Smooth muscle cell (in vitro differentiated cells): ENCODE data around the gene RIMS1. TPM values are rescaled to one million over a fixed set of nuclear protein-coding genes. Genes with fewer than 3 reads are reported as not detected.

Experiments used
- DNase-seq: peaks from one replicate; lab custom pipeline; 2025; ENCODE audit not compliant: unreplicated experiment; lab: John Stamatoyannopoulos, UW
- H2AFZ ChIP-seq: fragments of 200-600 bp; sonication (generic); 2 replicates; pipeline ENCODE4 v1.6.0; 2016; ENCODE audit warnings: antibody characterized with exemption, low read depth, mild to moderate bottlenecking
- H3F3A ChIP-seq: fragments of 200-600 bp; sonication (generic); 2 replicates; pipeline ENCODE4 v1.6.0; 2017; ENCODE audit warnings: antibody characterized with exemption, low read depth
- H3K27ac ChIP-seq: fragments of 200-600 bp; sonication (generic); 2 replicates; pipeline ENCODE4 v1.5.1; 2016; ENCODE audit warnings: low read depth, mild to moderate bottlenecking
- H3K27me3 ChIP-seq: fragments of 200-600 bp; sonication (generic); 2 replicates; pipeline ENCODE4 v1.6.1; 2016; ENCODE audit warnings: low read depth, mild to moderate bottlenecking
- H3K36me3 ChIP-seq: fragments of 200-600 bp; sonication (generic); 2 replicates; pipeline ENCODE4 v1.5.1; 2016; ENCODE audit warnings: low read depth
- H3K4me1 ChIP-seq: fragments of 200-600 bp; sonication (generic); 2 replicates; pipeline ENCODE4 v1.5.1; 2016; ENCODE audit warnings: low read depth
- H3K4me2 ChIP-seq: fragments of 200-600 bp; sonication (generic); 2 replicates; pipeline ENCODE4 v1.6.0; 2016; ENCODE audit warnings: mild to moderate bottlenecking
- H3K4me3 ChIP-seq: fragments of 200-600 bp; sonication (generic); 2 replicates; pipeline ENCODE4 v1.5.1; 2016; ENCODE audit warnings: mild to moderate bottlenecking
- H3K79me2 ChIP-seq: fragments of 200-600 bp; sonication (generic); 2 replicates; pipeline ENCODE4 v1.6.0; 2016; ENCODE audit warnings: low read depth, mild to moderate bottlenecking
- H3K9ac ChIP-seq: fragments of 200-600 bp; sonication (generic); 2 replicates; pipeline ENCODE4 v1.6.0; 2016; ENCODE audit warnings: low read depth
- H3K9me3 ChIP-seq: fragments of 200-600 bp; sonication (generic); replicated peaks from 2 replicates; pipeline ENCODE4 v1.5.1; 2016; ENCODE audit warnings: low read depth
- H4K20me1 ChIP-seq: fragments of 200-600 bp; sonication (generic); 2 replicates; pipeline ENCODE4 v1.6.0; 2016; ENCODE audit warnings: low read depth
- WGBS: methylation state at CpG from one replicate; pipeline ENCODE4 v1.1.7; 2016; ENCODE audit warnings: low lambda C conversion rate; 5-methylcytosine and 5-hydroxymethylcytosine counted together
- polyA plus RNA-seq: library from polyadenylated mRNA; unstranded; fragments of >200 nt; fragmentation: Nextera tagmentation; extraction: Ambion mirVana; gene quantifications from 2 replicates; pipeline ENCODE4 v1.2.1, GENCODE V29; 2016
- total RNA-seq: library from RNA; depleted of rRNA; stranded (reverse); fragments of >200 nt; gene quantifications from 2 replicates; pipeline ENCODE4 v1.2.3, GENCODE V29; 2014
- TF ChIP-seq, protein P1 (sequence below): fragments of 200-600 bp; sonication (generic); IDR thresholded peaks from 2 replicates; pipeline ENCODE4 v1.5.1; 2017; ENCODE audit warnings: borderline replicate concordance, mild to moderate bottlenecking, antibody characterized with exemption; ENCODE audit not compliant: insufficient read depth, poor library complexity, severe bottlenecking

Gene RIMS1
- total and polyA plus RNA-seq, 2 experiments from 2014 or later, result 0.73 to 2.2 TPM

DNA sequence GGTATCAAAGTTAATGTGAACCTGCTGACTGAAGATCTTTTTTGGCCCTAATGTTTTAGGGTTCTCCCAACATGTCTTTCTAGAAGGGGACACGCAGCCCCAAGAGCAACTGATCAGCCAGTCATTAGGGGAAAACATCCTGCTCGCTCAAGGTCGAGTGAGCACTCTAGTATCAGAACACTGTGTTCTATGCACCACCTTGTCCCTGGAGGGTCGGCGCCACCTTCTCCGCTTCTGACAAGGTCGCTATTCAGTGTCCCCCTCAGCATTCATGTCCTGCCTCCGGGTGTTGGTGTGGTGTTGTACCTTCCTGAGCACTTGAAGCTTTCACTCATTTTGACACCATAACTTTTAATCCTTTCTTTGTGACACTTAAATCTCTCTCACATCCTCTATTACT is 404.3 kb downstream of the RIMS1 start:
- Histone ChIP-seq H3K36me3 (no peaks in the 10 kb centered on the region), H3K9me3 (no peaks in the 10 kb centered on the region), H3K79me2 (no peaks in the 10 kb centered on the region), H3K9ac (no peak overlapping the region), H3K27me3 (no peaks in the 10 kb centered on the region), H2AFZ (no peak overlapping the region), H3K4me1 (no peaks in the 10 kb centered on the region), H3K4me2 (no peak overlapping the region), H3K4me3 (no peak overlapping the region), H3K27ac (no peak overlapping the region), H4K20me1 (no peaks in the 10 kb centered on the region), H3F3A (no peaks in the 10 kb centered on the region)
- no peak for DNase-seq
- TF ChIP-seq, protein P1, sequence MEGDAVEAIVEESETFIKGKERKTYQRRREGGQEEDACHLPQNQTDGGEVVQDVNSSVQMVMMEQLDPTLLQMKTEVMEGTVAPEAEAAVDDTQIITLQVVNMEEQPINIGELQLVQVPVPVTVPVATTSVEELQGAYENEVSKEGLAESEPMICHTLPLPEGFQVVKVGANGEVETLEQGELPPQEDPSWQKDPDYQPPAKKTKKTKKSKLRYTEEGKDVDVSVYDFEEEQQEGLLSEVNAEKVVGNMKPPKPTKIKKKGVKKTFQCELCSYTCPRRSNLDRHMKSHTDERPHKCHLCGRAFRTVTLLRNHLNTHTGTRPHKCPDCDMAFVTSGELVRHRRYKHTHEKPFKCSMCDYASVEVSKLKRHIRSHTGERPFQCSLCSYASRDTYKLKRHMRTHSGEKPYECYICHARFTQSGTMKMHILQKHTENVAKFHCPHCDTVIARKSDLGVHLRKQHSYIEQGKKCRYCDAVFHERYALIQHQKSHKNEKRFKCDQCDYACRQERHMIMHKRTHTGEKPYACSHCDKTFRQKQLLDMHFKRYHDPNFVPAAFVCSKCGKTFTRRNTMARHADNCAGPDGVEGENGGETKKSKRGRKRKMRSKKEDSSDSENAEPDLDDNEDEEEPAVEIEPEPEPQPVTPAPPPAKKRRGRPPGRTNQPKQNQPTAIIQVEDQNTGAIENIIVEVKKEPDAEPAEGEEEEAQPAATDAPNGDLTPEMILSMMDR, result no peak
- 98% methylated on average over 8 of the region's 8 CpGs for WGBS

DNA sequence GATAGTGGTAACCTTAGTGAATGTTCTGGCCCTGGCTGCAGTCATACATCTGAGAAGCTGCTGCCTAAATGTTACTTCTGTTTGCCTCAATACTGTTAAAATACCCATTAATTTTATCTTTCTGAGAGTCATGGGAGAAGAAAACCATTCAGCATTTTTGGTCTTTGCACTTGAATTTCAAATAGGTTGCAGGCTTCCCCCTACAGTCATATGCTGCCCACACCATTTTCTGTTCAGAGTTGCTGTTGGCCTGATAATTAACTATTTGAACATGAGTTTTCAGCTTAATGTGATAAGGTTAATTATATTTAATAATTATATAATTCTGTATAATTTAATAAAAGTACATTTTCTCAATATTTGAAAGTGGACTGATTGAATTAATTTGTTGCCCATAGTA is 410.0 kb downstream of the RIMS1 start:
- Histone ChIP-seq H3K4me1 (no peaks in the 10 kb centered on the region), H3K9me3 (no peaks in the 10 kb centered on the region), H3K9ac (no peak overlapping the region), H4K20me1 (no peaks in the 10 kb centered on the region), H2AFZ (no peak overlapping the region), H3K4me2 (no peak overlapping the region), H3K4me3 (no peak overlapping the region), H3K79me2 (no peaks in the 10 kb centered on the region), H3F3A (no peaks in the 10 kb centered on the region), H3K27me3 (no peaks in the 10 kb centered on the region), H3K27ac (no peak overlapping the region), H3K36me3 (no peaks in the 10 kb centered on the region)
- DNase-seq, result no peak
- TF ChIP-seq, protein P1, result no peak

- H3K4me2 ChIP-seq, result no peak overlapping the region
- no peak overlapping the region for H3K4me3 ChIP-seq
- no peaks in the 10 kb centered on the region for H4K20me1 ChIP-seq
- no peaks in the 10 kb centered on the region for H3K9me3 ChIP-seq
- no peaks in the 10 kb centered on the region for H3K36me3 ChIP-seq
- no peak overlapping the region for H2AFZ ChIP-seq
- no peak overlapping the region for H3K27ac ChIP-seq
- H3K4me1 ChIP-seq, result no peaks in the 10 kb centered on the region
- H3K79me2 ChIP-seq, result no peaks in the 10 kb centered on the region
- TF ChIP-seq, protein P1, result no peak
- H3F3A ChIP-seq, result no peaks in the 10 kb centered on the region
- H3K27me3 ChIP-seq, result no peaks in the 10 kb centered on the region
- no peak overlapping the region for H3K9ac ChIP-seq
- 98% methylated on average over 2 of the region's 2 CpGs for WGBS
- DNase-seq, result no peak
Measured at GRCh38 chr6:72305971-72306370, 419.6 kb downstream of the RIMS1 start.

DNA sequence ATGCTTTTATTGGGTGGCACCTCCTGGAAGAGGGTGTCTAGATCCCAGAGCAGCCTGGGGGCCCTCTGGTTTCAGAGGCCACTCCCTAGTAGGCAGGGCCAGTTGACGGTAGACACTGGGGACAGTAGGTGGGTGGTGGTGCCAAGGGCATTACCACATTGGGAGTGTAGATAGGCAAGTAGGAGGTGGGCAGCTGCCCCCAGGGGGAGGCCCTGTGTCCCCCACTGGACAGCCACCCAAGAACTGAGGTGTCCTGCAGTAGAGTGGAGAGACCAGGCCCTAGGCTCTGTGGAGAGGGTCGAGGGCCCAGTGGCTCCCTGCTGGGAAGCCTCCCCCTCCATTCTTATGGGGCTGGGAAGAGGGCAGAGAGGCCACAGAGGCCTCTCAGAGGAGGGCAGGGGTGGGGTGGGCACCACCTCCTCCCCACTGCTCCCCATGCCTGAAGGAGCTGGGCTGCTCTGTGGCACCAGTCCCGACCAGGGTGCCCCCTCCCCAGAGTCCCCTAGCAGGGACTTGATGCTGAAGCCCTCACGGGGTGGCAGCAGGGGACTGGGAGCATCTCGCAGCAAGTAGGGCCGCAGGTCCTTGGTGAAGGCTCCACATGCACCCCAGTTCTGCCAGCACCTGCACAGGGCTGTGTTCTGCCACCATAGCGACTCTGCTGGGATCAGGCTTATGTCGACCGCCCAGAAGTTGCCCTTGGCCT is 430.5 kb downstream of the RIMS1 start:
- H3K4me2 ChIP-seq, result no peak overlapping the region
- no peaks in the 10 kb centered on the region for H4K20me1 ChIP-seq
- TF ChIP-seq, protein P1, result no peak
- H3K4me1 ChIP-seq, result no peaks in the 10 kb centered on the region
- no peaks in the 10 kb centered on the region for H3K9me3 ChIP-seq
- H3K79me2 ChIP-seq, result no peaks in the 10 kb centered on the region
- no peaks in the 10 kb centered on the region for H3K36me3 ChIP-seq
- DNase-seq, result no peak
- 95% methylated on average over 9 of the region's 9 CpGs for WGBS
- no peak overlapping the region for H2AFZ ChIP-seq
- no peak overlapping the region for H3K4me3 ChIP-seq
- no peak overlapping the region for H3K27ac ChIP-seq
- no peaks in the 10 kb centered on the region for H3F3A ChIP-seq
- no peak overlapping the region for H3K9ac ChIP-seq
- H3K27me3 ChIP-seq, result no peaks in the 10 kb centered on the region
